Activated CD4-positive, alpha-beta T cell treated with anti-CD3 and anti-CD28 coated beads, Interleukin-2, amount 10 ng/mL, durations not matched to agents 7 days and 5 days (primary cell): ENCODE results near the gene PICALM. TPM values are rescaled to one million over a fixed set of nuclear protein-coding genes. Genes with fewer than 3 reads are reported as not detected.

Experiments
- CTCF ChIA-PET: fragments of 350-600 bp; sonication (Branson Sonifier 250); formaldehyde crosslinking; loops from one replicate; lab custom pipeline; 2021; ENCODE audit warnings: antibody characterized with exemption; lab: Charles Lee
- POLR2A ChIA-PET: fragments of 350-600 bp; sonication (Branson Sonifier 250); formaldehyde crosslinking; loops from one replicate; lab custom pipeline; 2021; ENCODE audit warnings: antibody characterized with exemption; lab: Charles Lee
- DNase-seq: peaks from one replicate; pipeline ENCODE4 v3.0.0-alpha.2; 2020
- H3K27ac Mint-ChIP-seq: one replicate; pipeline ENCODE4 v1.8.0; 2021; ENCODE audit warnings: mild to moderate bottlenecking, moderate library complexity, mixed read lengths
- H3K27me3 Mint-ChIP-seq: one replicate; pipeline ENCODE4 v1.8.0; 2021; ENCODE audit warnings: mixed read lengths
- H3K36me3 Mint-ChIP-seq: one replicate; pipeline ENCODE4 v1.8.0; 2021; ENCODE audit warnings: low read depth, mixed read lengths
- H3K4me1 Mint-ChIP-seq: one replicate; pipeline ENCODE4 v1.8.0; 2021; ENCODE audit warnings: mixed read lengths
- H3K4me3 Mint-ChIP-seq: one replicate; pipeline ENCODE4 v1.8.0; 2021; ENCODE audit warnings: mild to moderate bottlenecking, moderate library complexity, mixed read lengths
- H3K9me3 Mint-ChIP-seq: one replicate; pipeline ENCODE4 v1.8.0; 2021; ENCODE audit warnings: mixed read lengths
- total RNA-seq, 2 experiments: library from RNA; stranded (reverse); gene quantifications; one replicate each; pipeline ENCODE4 v1.2.3, GENCODE V29; 2021

The PICALM gene
- total RNA-seq, 2 experiments from 2014 or later = 89.4 to 140 TPM

DNA sequence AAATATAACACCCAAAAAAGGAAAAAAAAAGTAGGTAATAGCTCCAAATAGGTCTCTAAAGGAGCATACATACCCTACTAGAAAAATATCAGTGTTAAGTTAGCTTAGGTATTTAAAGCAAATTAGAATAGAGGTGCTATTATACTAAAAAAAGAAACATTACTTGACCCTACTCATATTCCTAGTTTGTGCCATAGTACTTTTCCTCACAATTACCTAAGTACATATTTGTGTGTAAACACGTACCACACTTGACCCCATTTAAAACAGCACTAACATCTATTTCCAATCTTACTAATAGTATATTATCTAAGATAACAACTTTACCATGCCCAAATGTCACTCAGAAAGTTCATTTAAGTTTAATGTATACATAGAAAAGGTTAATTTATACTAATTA, 57.7 kb downstream of the PICALM start:
- ChIA-PET POLR2A (no interaction called here), CTCF (no interaction called here)
- no peak overlapping the region for H3K27ac Mint-ChIP-seq
- peaks cover 6% of the 10 kb centered on the region for H3K4me1 Mint-ChIP-seq
- no peaks in the 10 kb centered on the region for H3K27me3 Mint-ChIP-seq
- no peak for DNase-seq
- no peaks in the 10 kb centered on the region for H3K9me3 Mint-ChIP-seq
- H3K4me3 Mint-ChIP-seq = no peak overlapping the region
- H3K36me3 Mint-ChIP-seq = peaks cover 50% of the 10 kb centered on the region

GRCh38 chr11:86003654-86004053, 65.2 kb downstream of the PICALM start:
- Mint-ChIP-seq H3K4me1 (no peaks in the 10 kb centered on the region), H3K27me3 (no peaks in the 10 kb centered on the region), H3K4me3 (no peak overlapping the region), H3K9me3 (no peaks in the 10 kb centered on the region), H3K36me3 (peaks cover 59% of the 10 kb centered on the region), H3K27ac (no peak overlapping the region)
- ChIA-PET CTCF (interaction anchor here (0.6 kb wide), 1 partner anchor 27 kb away, joined by 3 read pairs; no protein-coding TSS in a partner anchor), POLR2A (no interaction called here)
- no peak for DNase-seq

DNA sequence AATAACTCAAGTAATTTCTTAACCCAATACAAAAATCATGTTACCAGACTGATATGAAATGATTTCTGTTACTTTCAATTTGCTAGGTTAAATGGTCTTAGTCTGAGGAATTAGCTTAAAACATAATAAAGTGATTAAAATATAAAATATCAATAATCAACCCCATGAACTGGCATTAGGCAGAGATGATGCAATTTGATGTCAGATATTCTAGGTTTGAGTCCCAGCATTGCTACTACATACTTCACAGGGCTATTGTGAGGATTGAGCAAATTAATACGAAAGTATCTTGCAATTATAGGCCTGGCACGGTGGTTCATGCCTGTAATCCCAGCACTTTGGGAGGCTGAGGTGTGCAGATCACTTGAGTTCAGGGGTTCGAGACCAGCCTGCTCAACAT, 66.5 kb downstream of the PICALM start:
- Mint-ChIP-seq H3K27me3 (no peaks in the 10 kb centered on the region), H3K36me3 (peaks cover 55% of the 10 kb centered on the region), H3K4me1 (no peaks in the 10 kb centered on the region), H3K27ac (no peak overlapping the region), H3K9me3 (no peaks in the 10 kb centered on the region), H3K4me3 (no peak overlapping the region)
- ChIA-PET POLR2A (no interaction called here), CTCF (no interaction called here)
- DNase-seq = no peak

- ChIA-PET POLR2A (no interaction called here), CTCF (interaction anchor here (0.7 kb wide), 1 partner anchor 12 kb away, joined by 3 read pairs; no protein-coding TSS in a partner anchor)
- H3K27me3 Mint-ChIP-seq = no peaks in the 10 kb centered on the region
- no peaks in the 10 kb centered on the region for H3K9me3 Mint-ChIP-seq
- no peak overlapping the region for H3K27ac Mint-ChIP-seq
- DNase-seq = no peak
- no peak overlapping the region for H3K4me3 Mint-ChIP-seq
- peaks cover 2% of the 10 kb centered on the region for H3K4me1 Mint-ChIP-seq
- peaks cover 29% of the 10 kb centered on the region for H3K36me3 Mint-ChIP-seq
Observed at GRCh38 chr11:85991508-85991907, 77.4 kb downstream of the PICALM start.

DNA sequence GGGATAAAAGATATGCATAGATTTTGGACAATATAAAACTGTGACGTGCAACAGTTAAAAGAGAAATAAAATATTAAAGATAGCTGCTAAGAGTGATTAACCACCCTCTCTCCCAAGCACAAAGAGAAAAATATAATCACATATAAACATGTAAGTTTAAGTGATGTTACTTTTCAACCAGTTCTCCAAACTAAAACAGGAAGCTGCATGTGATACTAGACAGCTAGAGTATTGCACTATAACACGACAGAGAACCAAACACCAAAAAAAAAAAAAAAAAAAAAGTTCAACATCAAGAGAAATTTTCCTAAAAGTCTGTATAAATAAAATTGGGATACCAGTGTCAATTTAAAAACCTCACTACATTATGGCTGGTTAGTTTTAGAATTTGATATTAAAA, 79.1 kb downstream of the PICALM start:
- H3K4me3 Mint-ChIP-seq = no peak overlapping the region
- H3K27ac Mint-ChIP-seq = no peak overlapping the region
- peaks cover 31% of the 10 kb centered on the region for H3K36me3 Mint-ChIP-seq
- ChIA-PET CTCF (interaction anchor here (0.6 to 2.0 kb wide), 3 partner anchors 9 to 15 kb away, joined by 3 to 4 read pairs (median 4); no protein-coding TSS in a partner anchor), POLR2A (no interaction called here)
- no peak for DNase-seq
- H3K27me3 Mint-ChIP-seq = no peaks in the 10 kb centered on the region
- H3K4me1 Mint-ChIP-seq = peaks cover 2% of the 10 kb centered on the region
- H3K9me3 Mint-ChIP-seq = no peaks in the 10 kb centered on the region

GRCh38 chr11:85988780-85989179, 80.1 kb downstream of the PICALM start:
- H3K9me3 Mint-ChIP-seq = no peaks in the 10 kb centered on the region
- POLR2A ChIA-PET = no interaction called here
- no peak overlapping the region for H3K4me3 Mint-ChIP-seq
- no peak for DNase-seq
- H3K4me1 Mint-ChIP-seq = peaks cover 4% of the 10 kb centered on the region
- CTCF ChIA-PET = interaction anchor here (0.6 to 2.0 kb wide), 5 partner anchors 10 to 797 kb away, joined by 3 to 4 read pairs (median 4); no protein-coding TSS in a partner anchor
- no peak overlapping the region for H3K27ac Mint-ChIP-seq
- H3K36me3 Mint-ChIP-seq = peaks cover 30% of the 10 kb centered on the region
- H3K27me3 Mint-ChIP-seq = no peaks in the 10 kb centered on the region

DNA sequence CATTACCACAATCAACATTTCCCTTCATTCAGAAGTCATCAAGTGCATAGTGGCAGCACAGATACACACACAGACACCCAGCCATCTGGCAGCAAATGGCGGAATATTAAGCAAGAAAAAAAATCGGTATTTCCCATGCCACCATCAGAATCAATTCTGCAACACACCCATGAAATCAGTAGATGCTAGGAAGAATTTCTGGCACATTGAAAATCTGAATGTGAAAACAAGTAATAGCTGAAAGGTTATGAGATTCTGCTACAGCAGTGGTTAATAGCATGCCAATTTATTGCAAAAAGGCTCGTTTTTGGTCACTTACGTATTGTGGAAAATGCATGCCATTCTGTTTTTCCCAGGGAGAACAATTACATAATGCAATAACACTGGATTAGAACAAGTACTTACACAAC, 91.1 kb downstream of the PICALM start:
- Mint-ChIP-seq H3K27ac (no peak overlapping the region), H3K4me3 (no peak overlapping the region), H3K4me1 (peaks cover 7% of the 10 kb centered on the region), H3K9me3 (no peaks in the 10 kb centered on the region), H3K27me3 (no peaks in the 10 kb centered on the region), H3K36me3 (peaks cover 55% of the 10 kb centered on the region)
- DNase-seq = no peak
- ChIA-PET CTCF (no interaction called here), POLR2A (no interaction called here)

DNA sequence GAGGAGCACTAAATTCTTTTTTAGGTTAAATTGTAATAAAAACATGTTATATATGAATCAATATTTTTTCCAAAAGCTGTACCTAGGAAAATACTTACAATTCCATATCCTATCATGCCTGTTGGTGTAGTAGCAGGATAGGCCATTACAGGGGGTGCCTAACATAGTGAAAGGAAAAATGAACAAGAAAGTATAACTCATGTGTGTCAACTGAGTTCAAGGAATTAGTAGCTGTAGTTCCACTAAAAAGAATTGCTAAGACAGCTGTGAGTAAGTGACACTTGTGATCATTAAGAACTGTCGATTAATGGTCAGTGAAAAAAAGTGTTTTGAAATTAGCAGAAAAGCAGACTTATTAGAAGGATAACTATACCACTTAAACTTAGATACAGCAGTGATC, 92.4 kb downstream of the PICALM start:
- POLR2A ChIA-PET = no interaction called here
- H3K27ac Mint-ChIP-seq = no peak overlapping the region
- CTCF ChIA-PET = interaction anchor here (0.6 kb wide), 2 partner anchors 13 to 223 kb away, joined by 3 to 4 read pairs; no protein-coding TSS in a partner anchor

DNA sequence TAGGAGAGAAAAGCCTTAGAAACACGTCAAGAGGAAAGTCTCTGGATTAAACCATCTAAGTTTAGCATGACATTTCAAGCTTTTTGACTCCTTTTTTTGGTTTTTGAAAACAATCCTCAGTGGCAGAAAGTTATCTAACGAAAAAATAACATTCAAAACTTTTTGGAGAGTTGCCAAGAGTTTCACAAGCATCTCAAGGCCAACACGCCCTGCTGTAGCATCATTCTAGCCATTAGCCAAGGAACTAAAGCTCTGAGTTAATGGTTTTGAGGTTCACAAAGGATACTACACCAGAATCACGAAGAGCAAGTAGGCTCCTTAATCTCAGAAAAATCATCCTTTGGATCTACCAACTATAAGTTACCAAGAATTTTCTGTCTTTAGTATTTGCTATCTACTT, 94.8 kb downstream of the PICALM start:
- CTCF ChIA-PET = interaction anchor here (0.6 to 1.1 kb wide), 4 partner anchors 11 to 320 kb away, joined by 3 to 4 read pairs (median 4); no protein-coding TSS in a partner anchor
- Mint-ChIP-seq H3K36me3 (peaks cover 62% of the 10 kb centered on the region), H3K4me1 (peaks cover 8% of the 10 kb centered on the region), H3K27me3 (no peaks in the 10 kb centered on the region), H3K4me3 (no peak overlapping the region), H3K9me3 (no peaks in the 10 kb centered on the region), H3K27ac (no peak overlapping the region)
- DNase-seq = no peak
- POLR2A ChIA-PET = interaction anchor here (0.5 kb wide), 1 partner anchor 32 kb away, joined by 4 read pairs; no protein-coding TSS in a partner anchor

More for the DNA sequence above, 92.4 kb downstream of the PICALM start:
- DNase-seq = no peak
- peaks cover 53% of the 10 kb centered on the region for H3K36me3 Mint-ChIP-seq
- peaks cover 7% of the 10 kb centered on the region for H3K4me1 Mint-ChIP-seq
- H3K4me3 Mint-ChIP-seq = no peak overlapping the region
- H3K27me3 Mint-ChIP-seq = no peaks in the 10 kb centered on the region
- H3K9me3 Mint-ChIP-seq = no peaks in the 10 kb centered on the region

DNA sequence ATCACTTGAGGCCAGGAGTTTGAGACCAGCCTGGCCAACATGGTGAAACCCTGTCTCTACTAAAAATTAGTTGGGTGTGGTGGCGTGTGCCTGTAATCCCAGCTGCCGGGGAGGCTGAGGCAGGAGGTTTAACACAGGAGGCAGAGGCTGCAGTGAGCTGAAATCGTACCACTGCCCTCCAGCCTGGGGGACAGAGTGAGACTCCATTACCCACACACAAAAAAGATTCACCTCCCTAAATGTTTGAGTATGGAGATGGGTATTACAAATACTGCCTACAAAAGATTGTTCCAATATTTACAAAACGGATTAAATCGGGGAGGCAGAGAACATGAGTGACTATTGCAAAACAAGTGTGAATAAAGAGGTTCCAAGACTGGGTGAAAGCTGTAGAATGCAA, 98.3 kb downstream of the PICALM start:
- H3K9me3 Mint-ChIP-seq = no peaks in the 10 kb centered on the region
- no peak overlapping the region for H3K27ac Mint-ChIP-seq
- ChIA-PET CTCF (interaction anchor here (1.5 kb wide), 1 partner anchor 116 kb away, joined by 3 read pairs; no protein-coding TSS in a partner anchor), POLR2A (no interaction called here)
- H3K27me3 Mint-ChIP-seq = no peaks in the 10 kb centered on the region
- peaks cover 12% of the 10 kb centered on the region for H3K4me1 Mint-ChIP-seq
- no peak overlapping the region for H3K4me3 Mint-ChIP-seq
- H3K36me3 Mint-ChIP-seq = peaks cover 64% of the 10 kb centered on the region
- DNase-seq = no peak

DNA sequence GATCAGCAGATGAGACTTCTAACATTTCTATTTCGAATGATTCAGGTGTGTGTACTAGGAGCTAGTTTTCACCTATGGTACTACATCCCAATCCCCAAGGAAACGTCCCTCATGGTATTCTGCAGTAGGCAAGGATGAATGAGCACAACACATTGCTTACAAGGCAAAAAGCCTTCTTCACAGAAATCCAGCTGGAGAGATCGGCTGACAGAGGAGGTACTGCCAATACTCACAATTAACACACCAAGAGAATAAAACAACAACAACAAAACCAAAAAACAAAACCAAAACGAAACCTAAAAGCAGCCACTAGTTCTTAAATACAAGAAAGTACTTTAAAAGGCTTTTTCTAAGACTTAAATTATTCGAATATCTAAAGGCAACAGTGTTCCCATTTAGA, 101.4 kb downstream of the PICALM start:
- DNase-seq = no peak
- ChIA-PET POLR2A (no interaction called here), CTCF (interaction anchor here (0.6 kb wide), 1 partner anchor 318 kb away, joined by 3 read pairs; no protein-coding TSS in a partner anchor)
- Mint-ChIP-seq H3K4me1 (peaks cover 12% of the 10 kb centered on the region), H3K27ac (no peak overlapping the region), H3K36me3 (peaks cover 66% of the 10 kb centered on the region), H3K9me3 (no peaks in the 10 kb centered on the region), H3K27me3 (no peaks in the 10 kb centered on the region), H3K4me3 (no peak overlapping the region)

- Mint-ChIP-seq H3K27ac (no peak overlapping the region), H3K4me3 (no peak overlapping the region), H3K9me3 (no peaks in the 10 kb centered on the region), H3K36me3 (peaks cover 63% of the 10 kb centered on the region), H3K4me1 (peaks cover 12% of the 10 kb centered on the region), H3K27me3 (no peaks in the 10 kb centered on the region)
- ChIA-PET CTCF (interaction anchor here (0.5 kb wide), 1 partner anchor 14 kb away, joined by 3 read pairs; no protein-coding TSS in a partner anchor), POLR2A (no interaction called here)
- DNase-seq = no peak
Observed at GRCh38 chr11:85965202-85965601, 103.7 kb downstream of the PICALM start.

- peaks cover 64% of the 10 kb centered on the region for H3K36me3 Mint-ChIP-seq
- no peak overlapping the region for H3K4me3 Mint-ChIP-seq
- peak overlapping the region; percentile 15 for H3K27ac Mint-ChIP-seq
- DNase-seq = no peak
- POLR2A ChIA-PET = no interaction called here
- no peaks in the 10 kb centered on the region for H3K9me3 Mint-ChIP-seq
- no peaks in the 10 kb centered on the region for H3K4me1 Mint-ChIP-seq
- no peaks in the 10 kb centered on the region for H3K27me3 Mint-ChIP-seq
- CTCF ChIA-PET = interaction anchor here (0.8 to 1.8 kb wide), 4 partner anchors 14 to 107 kb away, joined by 4 to 8 read pairs (median 4); partner anchors contain the start of gene CCDC83
Observed at GRCh38 chr11:85961930-85962363, 106.9 kb downstream of the PICALM start.
